Transverse colon (tissue), 4 donors: ENCODE results near the gene DCTPP1. TPM values are rescaled to one million over a fixed set of nuclear protein-coding genes. Genes with fewer than 3 reads are reported as not detected.

Experiments
- DNase-seq: peaks from one replicate; pipeline ENCODE4 v3.0.0-alpha.2; 2019
- H3K27ac ChIP-seq, 4 donors: fragments of 200-600 bp; sonication (generic); 2 replicates each; pipeline ENCODE4 v1.5.1; 2016 to 2018; ENCODE audit warnings: inconsistent platforms in 4 of 4
- H3K27me3 ChIP-seq: fragments of 200-600 bp; sonication (generic); 2 replicates; pipeline ENCODE4 v1.5.1; 2017; ENCODE audit warnings: inconsistent platforms
- H3K36me3 ChIP-seq, 4 donors: fragments of 200-600 bp; sonication (generic); 2 replicates each; pipeline ENCODE4 v1.5.1; 2017 to 2019; ENCODE audit warnings: inconsistent platforms in 4 of 4
- H3K4me1 ChIP-seq, 4 donors: fragments of 200-600 bp; sonication (generic); 2 replicates each; pipeline ENCODE4 v1.5.1; 2017 to 2020; ENCODE audit warnings: inconsistent platforms in 4 of 4
- H3K4me3 ChIP-seq, 4 donors: fragments of 200-600 bp; sonication (generic); 1 replicate in 1 of 4; 2 replicates in 3 of 4; pipeline versions ENCODE4 v1.5.1 to v1.6.1; 2017 to 2019; ENCODE audit warnings: inconsistent platforms in 4 of 4
- H3K9me3 ChIP-seq, 2 donors: fragments of 200-600 bp; sonication (generic); 2 replicates each; pipeline ENCODE4 v1.5.1; 2017 to 2019; ENCODE audit warnings: inconsistent platforms in 2 of 2
- CTCF ChIP-seq, 5 experiments: fragments of 200-600 bp in 3 of 5; fragments of 450-650 bp in 2 of 5; sonication (generic) in 3 of 5; IDR thresholded peaks; 1 replicate in 2 of 5; 2 replicates in 3 of 5; pipeline ENCODE4 v1.5.1; 2016 to 2017; ENCODE audit warnings: antibody characterized with exemption in 5 of 5, inconsistent platforms in 3 of 5, mild to moderate bottlenecking in 2 of 5, moderate library complexity in 1 of 5
- EP300 ChIP-seq: sonication (generic); formaldehyde crosslinking; IDR thresholded peaks from one replicate; pipeline ENCODE4 v1.6.1; 2017; ENCODE audit warnings: antibody characterized with exemption, low read depth
- POLR2A ChIP-seq: fragments of 450-650 bp; IDR thresholded peaks from one replicate; pipeline ENCODE4 v1.6.1; 2016; ENCODE audit warnings: antibody characterized with exemption, mild to moderate bottlenecking, moderate library complexity
- POLR2AphosphoS5 ChIP-seq, 3 donors: sonication (generic); formaldehyde crosslinking; IDR thresholded peaks; one replicate each; pipeline ENCODE4 v1.6.1; 2016; ENCODE audit warnings: antibody characterized with exemption in 3 of 3
- WGBS, 2 donors: methylation state at CpG; one replicate each; pipeline ENCODE4 v1.1.5; 2018; ENCODE audit warnings: low coverage in 1 of 2; 5-methylcytosine and 5-hydroxymethylcytosine counted together
- in situ Hi-C, 4 donors: fragments of 200-750 bp; cut with MboI; loops; one replicate each; pipeline versions ENCODE4 v1.15.0 to v1.15.1; 2017; ENCODE audit warnings: low sequenced_read_pairs in 3 of 4, low pct_ligation_motif_present in 1 of 4, low pct_unique_long_range_greater_than_20kb in 1 of 4
- intact Hi-C: fragments of 100-400 bp; cut with DNase I; formaldehyde crosslinking; loops from one replicate; pipeline ENCODE4 v1.15.1; 2023; ENCODE audit warnings: low total_unique reads
- total RNA-seq, 4 donors: library from RNA; depleted of rRNA; stranded (reverse); fragments of >200 nt; gene quantifications; one replicate each; pipeline ENCODE4 v1.1.0, GENCODE V29; 2016

DCTPP1 gene
- total RNA-seq, 4 donors from 2014 or later: 35.2 to 74.1 (median 50.0) TPM

DNA sequence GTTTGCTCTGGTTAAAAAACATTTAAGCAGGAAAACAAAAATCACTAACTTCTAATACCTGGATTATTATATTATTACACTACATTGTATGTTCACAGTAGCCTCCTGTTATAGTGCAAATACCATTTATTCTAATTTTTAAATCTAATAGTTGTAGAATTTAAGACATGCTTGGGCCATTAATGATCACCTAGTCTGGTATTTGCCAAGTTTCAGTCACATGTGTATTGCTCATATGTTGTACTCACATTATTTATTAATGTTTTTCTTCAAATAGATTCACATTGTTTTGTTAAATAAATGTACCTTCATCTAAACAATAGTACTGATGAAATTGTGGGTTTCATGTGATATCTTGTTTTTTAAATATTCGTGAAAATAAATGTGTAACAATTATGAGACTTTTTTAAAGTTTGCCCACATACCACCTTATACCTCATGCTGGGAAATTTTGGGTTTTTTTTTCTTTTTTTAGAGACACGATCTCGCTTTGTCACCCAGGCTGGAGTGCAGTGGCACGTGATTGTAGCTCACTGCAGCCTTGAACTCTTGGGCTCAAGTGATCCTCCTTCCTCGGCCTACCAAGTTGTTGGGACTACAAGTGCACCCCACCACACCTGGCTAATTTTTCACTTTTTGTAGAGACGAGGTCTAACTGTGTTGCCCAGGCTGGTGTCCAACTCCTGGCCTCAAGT is 16.6 kb downstream of the DCTPP1 start:
- no peak overlapping the region for H3K4me3 ChIP-seq
- H3K27ac ChIP-seq: no peak overlapping the region
- in situ Hi-C loops (loop anchor here (25.0 kb wide), 2 partner anchors 301 to 326 kb away; partner anchors contain the start of genes GDPD3 (in 2 of the 4), MAPK3 (in 2 of the 4), PPP4C (in 2 of the 4) and TBX6 (in 2 of the 4)), intact Hi-C loops (no loop called here)
- TF ChIP-seq EP300 (no peak), POLR2A (no peak), POLR2AphosphoS5 (IDR thresholded peaks at IDR 0.05) (no peak), CTCF (IDR thresholded peaks at IDR 0.05) (no peak)
- no peaks in the 10 kb centered on the region for H3K9me3 ChIP-seq
- peaks cover 9 to 25% (median 20%) of the 10 kb centered on the region in 4 donors for H3K4me1 ChIP-seq
- WGBS, 2 donors: 84 to 100% methylated on average over 3 to 6 of the region's 6 CpGs
- H3K27me3 ChIP-seq: no peaks in the 10 kb centered on the region
- no peak for DNase-seq
- no peaks in the 10 kb centered on the region for H3K36me3 ChIP-seq

GRCh38 chr16:30409125-30410060 is 20.4 kb downstream of the DCTPP1 start:
- Histone ChIP-seq H3K4me3 (no peak overlapping the region), H3K36me3 (no peaks in the 10 kb centered on the region), H3K27me3 (no peaks in the 10 kb centered on the region), H3K9me3 (no peaks in the 10 kb centered on the region), H3K4me1 (peaks cover 12 to 30% (median 23%) of the 10 kb centered on the region in 4 donors), H3K27ac (peak overlapping the region; percentile 39 to 49 (median 42))
- 40 to 80% methylated on average over 5 to 15 of the region's 15 CpGs for WGBS, 2 donors
- peak; percentile 89 to 96 (median 94) for TF ChIP-seq CTCF (IDR thresholded peaks at IDR 0.05)
- TF ChIP-seq EP300: no peak
- in situ Hi-C loops (loop anchor here (25.0 kb wide), 2 partner anchors 297 to 322 kb away; partner anchors contain the start of genes GDPD3 (in 2 of the 4), MAPK3 (in 2 of the 4), PPP4C (in 2 of the 4) and TBX6 (in 2 of the 4)), intact Hi-C loops (no loop called here)
- DNase-seq: peak; percentile 95

- in situ Hi-C loops (loop anchor here (25.0 kb wide), 2 partner anchors 296 to 321 kb away; partner anchors contain the start of genes GDPD3 (in 2 of the 4), MAPK3 (in 2 of the 4), PPP4C (in 2 of the 4) and TBX6 (in 2 of the 4)), intact Hi-C loops (no loop called here)
- H3K27ac ChIP-seq: peak overlapping the region; percentile 77 to 95 (median 90)
- H3K9me3 ChIP-seq: no peaks in the 10 kb centered on the region
- H3K4me1 ChIP-seq: peaks cover 12 to 30% (median 23%) of the 10 kb centered on the region in 4 donors
- no peaks in the 10 kb centered on the region for H3K36me3 ChIP-seq
- WGBS, 2 donors: 0 to 11% methylated on average over 2 to 18 of the region's 19 CpGs
- no peaks in the 10 kb centered on the region for H3K27me3 ChIP-seq
- H3K4me3 ChIP-seq: peak overlapping the region; percentile 45 to 75 (median 60)
- no peak for DNase-seq
- TF ChIP-seq CTCF (IDR thresholded peaks at IDR 0.05): no peak
- TF ChIP-seq POLR2A: no peak
- TF ChIP-seq EP300: no peak
- no peak for TF ChIP-seq POLR2AphosphoS5 (IDR thresholded peaks at IDR 0.05)
Measured at GRCh38 chr16:30407804-30408534, 21.9 kb downstream of the DCTPP1 start.
